22Rv1 (cell line): ENCODE measurements around the gene ATXN7L1.

Experiments used
- ZFX ChIP-seq: fragments of 450-650 bp; IDR thresholded peaks from 2 replicates; pipeline ENCODE4 v1.6.1; 2017; ENCODE audit warnings: antibody characterized with exemption, borderline replicate concordance
- TF ChIP-seq, protein P1 (sequence below): fragments of 450-650 bp; IDR thresholded peaks from 2 replicates; pipeline ENCODE4 v1.5.1; 2017; ENCODE audit warnings: mild to moderate bottlenecking

DNA sequence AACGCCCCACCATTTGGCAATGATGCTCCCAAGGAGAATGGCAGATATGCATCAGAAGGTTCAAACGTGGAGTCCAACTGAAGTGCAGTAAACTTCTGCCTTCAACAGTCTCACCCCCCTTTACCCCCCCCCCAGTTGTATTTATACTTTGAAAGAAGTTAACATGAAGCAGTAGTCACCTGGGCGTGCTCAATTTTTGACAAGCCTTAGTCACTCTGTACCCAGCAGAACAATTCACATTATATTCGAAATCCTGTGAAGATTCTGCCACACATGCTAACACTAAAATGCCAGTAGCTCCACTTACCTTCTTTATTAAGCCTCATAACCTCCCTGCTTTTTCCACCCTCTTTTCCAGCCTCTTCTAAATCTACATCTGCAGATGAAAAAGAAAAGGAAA, 894 bp downstream of the ATXN7L1 start:
- TF ChIP-seq, protein P1, sequence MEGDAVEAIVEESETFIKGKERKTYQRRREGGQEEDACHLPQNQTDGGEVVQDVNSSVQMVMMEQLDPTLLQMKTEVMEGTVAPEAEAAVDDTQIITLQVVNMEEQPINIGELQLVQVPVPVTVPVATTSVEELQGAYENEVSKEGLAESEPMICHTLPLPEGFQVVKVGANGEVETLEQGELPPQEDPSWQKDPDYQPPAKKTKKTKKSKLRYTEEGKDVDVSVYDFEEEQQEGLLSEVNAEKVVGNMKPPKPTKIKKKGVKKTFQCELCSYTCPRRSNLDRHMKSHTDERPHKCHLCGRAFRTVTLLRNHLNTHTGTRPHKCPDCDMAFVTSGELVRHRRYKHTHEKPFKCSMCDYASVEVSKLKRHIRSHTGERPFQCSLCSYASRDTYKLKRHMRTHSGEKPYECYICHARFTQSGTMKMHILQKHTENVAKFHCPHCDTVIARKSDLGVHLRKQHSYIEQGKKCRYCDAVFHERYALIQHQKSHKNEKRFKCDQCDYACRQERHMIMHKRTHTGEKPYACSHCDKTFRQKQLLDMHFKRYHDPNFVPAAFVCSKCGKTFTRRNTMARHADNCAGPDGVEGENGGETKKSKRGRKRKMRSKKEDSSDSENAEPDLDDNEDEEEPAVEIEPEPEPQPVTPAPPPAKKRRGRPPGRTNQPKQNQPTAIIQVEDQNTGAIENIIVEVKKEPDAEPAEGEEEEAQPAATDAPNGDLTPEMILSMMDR = no peak
- no peak for TF ChIP-seq ZFX
